ENCODE results near the gene SERTM1. TPM values are rescaled to one million over a fixed set of nuclear protein-coding genes. Genes with fewer than 3 reads are reported as not detected.

The SERTM1 gene
- total RNA-seq, 4 donors from 2014 or later: 1.3 to 6.6 (median 4.0) TPM

Other genes with a start within 250 kb of the SERTM1 start
- gene CCNA1, start 241.5 kb upstream of the SERTM1 start, total RNA-seq: under 1 TPM; 0.22 to 0.94 (median 0.56) TPM
- gene RFXAP, start 145.2 kb downstream of the SERTM1 start, total RNA-seq: 10 to 100 TPM in 1 of 4 donors, 1 to 10 TPM in 3; 6.0 to 10.7 (median 9.4) TPM
- gene SMAD9, start 246.2 kb downstream of the SERTM1 start, total RNA-seq: 100 to 1,000 TPM in 2 of 4 donors, 10 to 100 TPM in 2; 83.0 to 110 (median 102) TPM

Data from thyroid gland (tissue), 4 donors.